ENCODE results near the gene PLCB4. TPM values are rescaled to one million over a fixed set of nuclear protein-coding genes. Genes with fewer than 3 reads are reported as not detected.

Gene PLCB4
- total RNA-seq, 4 donors from 2014 or later = 6.3 to 24.5 (median 10.4) TPM

DNA sequence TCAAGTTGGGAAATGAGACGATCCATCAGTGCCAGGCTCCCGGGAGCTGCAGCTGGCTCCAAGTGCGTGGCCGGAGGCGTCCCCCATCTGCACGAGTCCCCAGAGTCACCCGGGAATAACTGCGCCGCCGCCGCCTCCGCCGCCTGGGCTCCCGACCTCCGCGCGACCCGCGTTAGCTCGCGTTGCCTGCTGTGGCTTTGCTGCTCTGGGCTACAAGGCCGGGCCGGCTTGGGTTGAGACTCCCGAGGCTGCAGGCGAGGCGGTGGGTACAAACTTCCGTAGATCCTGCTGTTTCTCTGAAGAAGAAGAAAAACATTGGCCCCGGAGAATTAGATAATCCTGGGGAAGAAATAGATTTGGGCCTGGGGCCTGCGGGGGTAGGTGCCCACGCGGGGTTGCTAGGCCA, 438.1 kb downstream of the PLCB4 start:
- WGBS = 8% methylated on average over 19 of the region's 31 CpGs
- no peaks in the 10 kb centered on the region for H3K9me3 ChIP-seq
- peaks cover 65% of the 10 kb centered on the region for H3K27me3 ChIP-seq
- no peak overlapping the region for H3K27ac ChIP-seq
- TF ChIP-seq POLR2A (IDR thresholded peaks at IDR 0.05) (no peak), EP300 (IDR thresholded peaks at IDR 0.05) (no peak), CTCF (IDR thresholded peaks at IDR 0.05) (no peak)
- no peaks in the 10 kb centered on the region for H3K36me3 ChIP-seq
- peak overlapping the region; percentile 21 for H3K4me3 ChIP-seq
- H3K4me1 ChIP-seq = peaks cover 9% of the 10 kb centered on the region
- no peak for DNase-seq (ENCODE audit: low spot score in 2 of 2)

DNA sequence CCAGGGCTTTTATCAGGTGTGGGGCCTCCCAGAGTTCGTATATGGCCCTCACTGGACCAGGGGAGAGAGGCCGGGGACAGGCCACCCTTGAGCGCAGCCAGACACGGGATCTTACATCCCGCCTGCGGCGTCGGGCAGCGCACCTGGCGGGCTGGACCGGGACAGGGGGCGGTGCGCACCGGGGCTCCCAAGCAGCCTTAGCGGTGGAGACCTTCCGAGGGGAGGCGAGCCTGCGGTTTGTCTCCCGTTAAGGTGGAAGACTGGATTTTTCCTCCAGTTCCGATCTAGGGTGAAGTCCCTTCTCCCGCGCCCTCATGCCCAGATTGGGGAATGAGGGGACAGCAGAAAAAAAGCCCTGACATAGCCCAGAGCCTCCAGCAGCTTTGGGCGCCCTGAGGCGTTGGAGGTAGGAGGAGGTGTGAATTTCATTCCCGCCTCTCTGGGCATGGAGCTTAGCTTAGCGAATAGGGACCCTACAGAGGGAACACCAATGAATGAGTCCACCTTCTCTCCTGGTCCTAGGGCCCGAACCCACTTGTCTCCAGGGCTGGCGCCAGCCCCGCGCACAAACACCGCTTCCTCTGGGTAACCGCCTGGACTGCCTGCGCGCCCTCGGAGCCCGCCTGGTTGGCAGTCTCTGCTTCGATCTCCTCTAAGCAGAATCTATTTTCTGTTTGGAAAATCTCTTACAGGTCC, 438.8 kb downstream of the PLCB4 start:
- Histone ChIP-seq H3K27ac (no peak overlapping the region), H3K4me3 (no peak overlapping the region), H3K27me3 (peaks cover 71% of the 10 kb centered on the region), H3K9me3 (no peaks in the 10 kb centered on the region), H3K4me1 (peaks cover 9% of the 10 kb centered on the region), H3K36me3 (no peaks in the 10 kb centered on the region)
- no peak for DNase-seq (ENCODE audit: low spot score in 2 of 2)
- 14% methylated on average over 24 of the region's 37 CpGs for WGBS
- TF ChIP-seq POLR2A (IDR thresholded peaks at IDR 0.05) (no peak), EP300 (IDR thresholded peaks at IDR 0.05) (no peak), CTCF (IDR thresholded peaks at IDR 0.05) (no peak), POLR2AphosphoS5 (IDR thresholded peaks at IDR 0.05) (no peak)

DNA sequence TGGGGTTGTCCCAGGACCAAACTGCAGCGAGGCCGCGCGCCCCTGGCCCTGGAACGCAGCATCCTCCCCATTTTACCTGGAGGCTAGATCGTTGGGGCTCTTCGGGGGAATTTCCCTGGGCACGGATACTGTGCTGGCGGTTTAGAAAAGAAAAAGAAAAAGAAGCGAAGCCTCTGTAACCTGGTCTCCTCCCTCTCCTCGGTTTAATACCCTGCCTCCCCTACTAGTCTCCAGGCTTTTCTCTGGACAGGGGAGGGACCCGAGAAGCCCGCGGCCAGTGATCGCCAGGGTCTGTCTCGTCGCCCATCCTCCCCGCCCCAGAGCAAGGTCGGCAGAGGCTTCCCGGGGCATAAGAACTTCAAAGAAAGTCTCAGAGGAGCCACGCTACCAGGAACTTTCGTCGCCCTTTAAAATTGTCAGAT, 439.4 kb downstream of the PLCB4 start:
- 15% methylated on average over 23 of the region's 23 CpGs for WGBS
- no peak for DNase-seq (ENCODE audit: low spot score in 2 of 2)
- Histone ChIP-seq H3K27me3 (peaks cover 72% of the 10 kb centered on the region), H3K9me3 (no peaks in the 10 kb centered on the region), H3K27ac (no peak overlapping the region), H3K4me1 (peaks cover 9% of the 10 kb centered on the region), H3K4me3 (no peak overlapping the region), H3K36me3 (no peaks in the 10 kb centered on the region)
- TF ChIP-seq EP300 (IDR thresholded peaks at IDR 0.05) = no peak
- TF ChIP-seq POLR2A (IDR thresholded peaks at IDR 0.05) = no peak
- TF ChIP-seq CTCF (IDR thresholded peaks at IDR 0.05) = no peak
- no peak for TF ChIP-seq POLR2AphosphoS5 (IDR thresholded peaks at IDR 0.05)

DNA sequence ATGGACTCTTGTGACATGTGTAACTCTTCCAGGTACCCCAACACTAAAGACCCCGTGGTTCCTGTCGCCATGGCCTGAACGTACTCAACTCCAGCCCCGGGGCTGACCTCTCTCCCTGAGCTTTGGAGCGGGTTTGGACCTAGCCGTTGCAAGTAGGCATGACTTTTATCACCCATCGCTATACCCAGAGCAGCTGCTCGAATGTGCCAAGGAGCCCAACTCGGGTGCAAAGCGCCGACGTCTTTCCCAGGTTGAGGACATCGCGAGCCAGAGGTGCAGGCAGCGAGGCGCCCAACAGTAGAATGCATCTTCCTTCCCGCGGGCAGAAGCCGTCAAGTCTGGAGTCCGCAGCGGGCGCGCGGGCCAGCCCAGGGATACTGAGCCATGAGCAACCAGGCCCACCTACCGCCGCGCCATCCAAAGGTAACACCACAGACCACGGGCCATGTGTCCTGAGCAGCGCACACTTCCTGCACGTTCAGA, 439.9 kb downstream of the PLCB4 start:
- no peak for DNase-seq (ENCODE audit: low spot score in 2 of 2)
- no peaks in the 10 kb centered on the region for H3K9me3 ChIP-seq
- no peak overlapping the region for H3K27ac ChIP-seq
- peaks cover 9% of the 10 kb centered on the region for H3K4me1 ChIP-seq
- H3K4me3 ChIP-seq = no peak overlapping the region
- peaks cover 73% of the 10 kb centered on the region for H3K27me3 ChIP-seq
- TF ChIP-seq EP300 (IDR thresholded peaks at IDR 0.05) (no peak), POLR2AphosphoS5 (IDR thresholded peaks at IDR 0.05) (no peak), POLR2A (IDR thresholded peaks at IDR 0.05) (no peak), CTCF (IDR thresholded peaks at IDR 0.05) (no peak)
- WGBS = 9% methylated on average over 21 of the region's 30 CpGs
- no peaks in the 10 kb centered on the region for H3K36me3 ChIP-seq

GRCh38 chr20:9509246-9509645, 440.4 kb downstream of the PLCB4 start:
- no peaks in the 10 kb centered on the region for H3K36me3 ChIP-seq
- H3K4me3 ChIP-seq = no peak overlapping the region
- no peak for TF ChIP-seq EP300 (IDR thresholded peaks at IDR 0.05)
- no peak for TF ChIP-seq CTCF (IDR thresholded peaks at IDR 0.05)
- no peak for TF ChIP-seq POLR2AphosphoS5 (IDR thresholded peaks at IDR 0.05)
- TF ChIP-seq POLR2A (IDR thresholded peaks at IDR 0.05) = no peak
- H3K27ac ChIP-seq = no peak overlapping the region
- peaks cover 9% of the 10 kb centered on the region for H3K4me1 ChIP-seq
- WGBS = 33% methylated on average over 4 of the region's 4 CpGs
- peaks cover 78% of the 10 kb centered on the region for H3K27me3 ChIP-seq
- no peak for DNase-seq (ENCODE audit: low spot score in 2 of 2)
- H3K9me3 ChIP-seq = no peaks in the 10 kb centered on the region
